Measurements from ENCODE around the gene SLC39A8. TPM values are rescaled to one million over a fixed set of nuclear protein-coding genes. Genes with fewer than 3 reads are reported as not detected.
"Not testable (repeated sequence)": the region's sequence is repeated elsewhere in the genome, so short reads cannot be mapped to it uniquely, and the experiment has no call there.

Gene SLC39A8
- total RNA-seq, 3 donors from 2014 or later (not counting 1 experiment from before 2014, with no cell fraction given), result 18.0 to 20.0 (median 18.2) TPM

GRCh38 chr4:102288497-102288896 lies 56.8 kb downstream of the SLC39A8 start:
- Histone ChIP-seq H3K36me3 (ENCODE audit: control insufficient read depth, insufficient read depth, low read length) (no peaks in the 10 kb centered on the region), H3K9me3 (ENCODE audit: control insufficient read depth, insufficient read depth, low read length) (no peaks in the 10 kb centered on the region), H3K27me3 (ENCODE audit: control insufficient read depth, insufficient read depth, low read length) (no peaks in the 10 kb centered on the region), H3K27ac (ENCODE audit: low read length) (no peak overlapping the region), H3K4me3 (ENCODE audit: low read length) (no peak overlapping the region), H3K4me1 (ENCODE audit: control insufficient read depth, insufficient read depth, low read length) (no peaks in the 10 kb centered on the region)
- no peak for TF ChIP-seq CTCF (IDR thresholded peaks at IDR 0.05)
- Mint-ChIP-seq H3K27me3 (ENCODE audit: low read depth in 2 of 2) (no peaks in the 10 kb centered on the region), H3K4me1 (no peaks in the 10 kb centered on the region), H3K36me3 (no peaks in the 10 kb centered on the region), H3K4me3 (no peak overlapping the region), H3K27ac (no peak overlapping the region), H3K9me3 (no peaks in the 10 kb centered on the region)
- ATAC-seq (no peak), DNase-seq (no peak)
- intact Hi-C loops (cut with micrococcal nuclease), result no loop called here

- H3K27me3 Mint-ChIP-seq (ENCODE audit: low read depth in 2 of 2), result no peaks in the 10 kb centered on the region
- no peaks in the 10 kb centered on the region for H3K27me3 ChIP-seq (ENCODE audit: control insufficient read depth, insufficient read depth, low read length)
- H3K9me3 Mint-ChIP-seq, result no peaks in the 10 kb centered on the region
- no peak overlapping the region for H3K4me3 ChIP-seq (ENCODE audit: low read length)
- no peaks in the 10 kb centered on the region for H3K4me1 Mint-ChIP-seq
- H3K36me3 ChIP-seq (ENCODE audit: control insufficient read depth, insufficient read depth, low read length), result no peaks in the 10 kb centered on the region
- DNase-seq (no peak), ATAC-seq (no peak)
- intact Hi-C loops (cut with micrococcal nuclease), result no loop called here
- H3K9me3 ChIP-seq (ENCODE audit: control insufficient read depth, insufficient read depth, low read length), result no peaks in the 10 kb centered on the region
- no peak overlapping the region for H3K27ac ChIP-seq (ENCODE audit: low read length)
- H3K4me3 Mint-ChIP-seq, result no peak overlapping the region
- no peak for TF ChIP-seq CTCF (IDR thresholded peaks at IDR 0.05)
- H3K4me1 ChIP-seq (ENCODE audit: control insufficient read depth, insufficient read depth, low read length), result no peaks in the 10 kb centered on the region
- no peak overlapping the region for H3K27ac Mint-ChIP-seq
- no peaks in the 10 kb centered on the region for H3K36me3 Mint-ChIP-seq
These were observed 59.5 kb downstream of the SLC39A8 start for GRCh38 chr4:102285831-102286230.

GRCh38 chr4:102281171-102281839 lies 64.0 kb downstream of the SLC39A8 start:
- H3K4me3 ChIP-seq (ENCODE audit: low read length), result no peak overlapping the region
- H3K27ac Mint-ChIP-seq, result no peak overlapping the region
- intact Hi-C loops (cut with micrococcal nuclease), result no loop called here
- TF ChIP-seq CTCF (IDR thresholded peaks at IDR 0.05), result no peak
- no peaks in the 10 kb centered on the region for H3K36me3 ChIP-seq (ENCODE audit: control insufficient read depth, insufficient read depth, low read length)
- no peaks in the 10 kb centered on the region for H3K27me3 Mint-ChIP-seq (ENCODE audit: low read depth in 2 of 2)
- ATAC-seq (no peak), DNase-seq (no peak)
- no peaks in the 10 kb centered on the region for H3K4me1 ChIP-seq (ENCODE audit: control insufficient read depth, insufficient read depth, low read length)
- no peaks in the 10 kb centered on the region for H3K9me3 ChIP-seq (ENCODE audit: control insufficient read depth, insufficient read depth, low read length)
- H3K36me3 Mint-ChIP-seq, result no peaks in the 10 kb centered on the region
- H3K27me3 ChIP-seq (ENCODE audit: control insufficient read depth, insufficient read depth, low read length), result no peaks in the 10 kb centered on the region
- H3K4me3 Mint-ChIP-seq, result no peak overlapping the region
- 86% methylated on average over 4 of the region's 4 CpGs for WGBS (ENCODE audit: insufficient coverage)
- H3K4me1 Mint-ChIP-seq, result no peaks in the 10 kb centered on the region
- no peaks in the 10 kb centered on the region for H3K9me3 Mint-ChIP-seq
- H3K27ac ChIP-seq (ENCODE audit: low read length), result no peak overlapping the region

- H3K4me1 Mint-ChIP-seq; H3K27ac ChIP-seq (ENCODE audit: low read length); H3K36me3 Mint-ChIP-seq; intact Hi-C loops (cut with micrococcal nuclease); H3K27me3 ChIP-seq (ENCODE audit: control insufficient read depth, insufficient read depth, low read length); ATAC-seq; H3K4me1 ChIP-seq (ENCODE audit: control insufficient read depth, insufficient read depth, low read length); H3K36me3 ChIP-seq (ENCODE audit: control insufficient read depth, insufficient read depth, low read length); H3K4me3 Mint-ChIP-seq; H3K9me3 ChIP-seq (ENCODE audit: control insufficient read depth, insufficient read depth, low read length); H3K27ac Mint-ChIP-seq; H3K27me3 Mint-ChIP-seq (ENCODE audit: low read depth in 2 of 2); DNase-seq; H3K9me3 Mint-ChIP-seq; H3K4me3 ChIP-seq (ENCODE audit: low read length): not testable (repeated sequence)
- 98% methylated on average over 9 of the region's 9 CpGs for WGBS (ENCODE audit: insufficient coverage)
These were observed 72.0 kb downstream of the SLC39A8 start for GRCh38 chr4:102273317-102273716.

Data from natural killer cell (primary cell).